Measurements from ENCODE around the gene C6orf15.

C6orf15 gene

DNA sequence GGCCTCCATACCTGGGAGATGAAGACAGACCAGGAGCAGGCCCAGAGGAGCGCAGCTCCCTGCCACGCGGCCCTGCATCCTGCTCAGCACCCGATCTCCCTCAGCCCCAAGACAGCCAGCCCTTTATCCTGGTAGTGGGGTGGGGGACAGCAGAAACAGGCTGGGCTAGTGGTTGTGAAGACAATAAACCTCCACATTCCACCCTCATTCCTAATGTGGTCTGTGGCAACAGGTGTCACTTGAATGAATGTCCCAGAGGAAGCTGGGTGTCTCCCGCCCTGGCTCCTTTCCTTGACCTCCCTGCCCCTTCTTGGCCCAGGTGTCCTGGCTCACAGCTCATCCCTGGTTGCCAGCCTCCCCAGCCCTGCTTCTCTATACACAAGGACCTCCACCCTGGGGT, at the start of gene C6orf15:
Gene C6orf15 (minus strand): TSS at position 98 of the 400 bp plus-strand sequence. CDS start 20 bp downstream, at position 78.
- no peak for DNase-seq (ENCODE audit: low read depth)
- TF ChIP-seq, protein P1, sequence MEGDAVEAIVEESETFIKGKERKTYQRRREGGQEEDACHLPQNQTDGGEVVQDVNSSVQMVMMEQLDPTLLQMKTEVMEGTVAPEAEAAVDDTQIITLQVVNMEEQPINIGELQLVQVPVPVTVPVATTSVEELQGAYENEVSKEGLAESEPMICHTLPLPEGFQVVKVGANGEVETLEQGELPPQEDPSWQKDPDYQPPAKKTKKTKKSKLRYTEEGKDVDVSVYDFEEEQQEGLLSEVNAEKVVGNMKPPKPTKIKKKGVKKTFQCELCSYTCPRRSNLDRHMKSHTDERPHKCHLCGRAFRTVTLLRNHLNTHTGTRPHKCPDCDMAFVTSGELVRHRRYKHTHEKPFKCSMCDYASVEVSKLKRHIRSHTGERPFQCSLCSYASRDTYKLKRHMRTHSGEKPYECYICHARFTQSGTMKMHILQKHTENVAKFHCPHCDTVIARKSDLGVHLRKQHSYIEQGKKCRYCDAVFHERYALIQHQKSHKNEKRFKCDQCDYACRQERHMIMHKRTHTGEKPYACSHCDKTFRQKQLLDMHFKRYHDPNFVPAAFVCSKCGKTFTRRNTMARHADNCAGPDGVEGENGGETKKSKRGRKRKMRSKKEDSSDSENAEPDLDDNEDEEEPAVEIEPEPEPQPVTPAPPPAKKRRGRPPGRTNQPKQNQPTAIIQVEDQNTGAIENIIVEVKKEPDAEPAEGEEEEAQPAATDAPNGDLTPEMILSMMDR (conservative IDR thresholded peaks at IDR 0.05; ENCODE audit: low read depth, low read length) = no peak
- no peak within 1 kb of the TSS for H3K4me3 ChIP-seq (ENCODE audit: low read depth, low read length)

- TF ChIP-seq, protein P1 (conservative IDR thresholded peaks at IDR 0.05; ENCODE audit: low read depth, low read length) = no peak
- DNase-seq (ENCODE audit: low read depth) = no peak
- no peak overlapping the region for H3K4me3 ChIP-seq (ENCODE audit: low read depth, low read length)
Observed at GRCh38 chr6:31161216-31162126, 49.1 kb upstream of the C6orf15 start.

DNA sequence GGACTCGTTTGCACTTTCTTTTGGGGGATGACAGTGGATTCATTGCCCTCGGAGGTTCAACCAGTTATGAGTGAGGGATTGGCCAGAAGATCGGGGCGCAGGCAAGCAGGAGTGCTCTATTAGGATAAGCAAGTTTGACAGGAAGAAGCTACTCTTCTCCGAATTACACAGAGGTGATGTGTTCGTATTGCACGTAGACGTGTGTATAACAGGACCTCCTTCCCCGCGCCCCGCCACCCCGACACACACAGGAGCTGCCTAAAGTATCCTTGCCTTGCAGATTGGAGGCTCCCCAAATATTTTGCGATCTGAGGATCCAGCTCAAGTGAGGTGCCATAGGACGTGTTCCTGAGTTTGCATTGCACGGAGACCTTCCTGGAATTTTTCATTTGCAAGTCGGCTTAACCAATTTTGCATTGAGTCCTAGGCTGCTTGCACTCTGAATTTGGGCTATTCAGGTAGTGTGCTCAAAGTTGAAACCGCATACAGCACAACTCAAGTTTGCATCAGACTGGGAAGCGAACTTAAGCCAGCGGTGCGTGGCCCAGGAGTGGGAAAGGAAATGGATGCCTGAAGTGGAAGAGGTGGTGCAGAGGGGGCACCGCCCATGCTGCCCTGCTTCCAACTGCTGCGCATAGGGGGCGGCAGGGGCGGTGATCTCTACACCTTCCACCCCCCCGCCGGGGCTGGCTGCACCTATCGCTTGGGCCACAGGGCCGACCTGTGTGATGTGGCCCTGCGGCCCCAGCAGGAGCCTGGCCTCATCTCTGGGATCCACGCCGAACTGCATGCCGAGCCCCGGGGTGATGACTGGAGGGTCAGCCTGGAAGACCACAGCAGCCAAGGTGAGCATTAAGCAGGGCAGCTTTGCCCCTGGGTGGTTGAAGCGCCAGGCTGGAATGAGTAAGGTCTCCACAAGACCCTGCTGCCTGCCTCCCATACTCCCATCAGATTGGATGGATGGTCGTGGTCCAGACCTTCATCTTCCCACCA, 46.8 kb upstream of the C6orf15 start:
- TF ChIP-seq, protein P1 (conservative IDR thresholded peaks at IDR 0.05; ENCODE audit: low read depth, low read length) = peak; percentile 4
- H3K4me3 ChIP-seq (ENCODE audit: low read depth, low read length) = peak overlapping the region; percentile 71
- no peak for DNase-seq (ENCODE audit: low read depth)

DNA sequence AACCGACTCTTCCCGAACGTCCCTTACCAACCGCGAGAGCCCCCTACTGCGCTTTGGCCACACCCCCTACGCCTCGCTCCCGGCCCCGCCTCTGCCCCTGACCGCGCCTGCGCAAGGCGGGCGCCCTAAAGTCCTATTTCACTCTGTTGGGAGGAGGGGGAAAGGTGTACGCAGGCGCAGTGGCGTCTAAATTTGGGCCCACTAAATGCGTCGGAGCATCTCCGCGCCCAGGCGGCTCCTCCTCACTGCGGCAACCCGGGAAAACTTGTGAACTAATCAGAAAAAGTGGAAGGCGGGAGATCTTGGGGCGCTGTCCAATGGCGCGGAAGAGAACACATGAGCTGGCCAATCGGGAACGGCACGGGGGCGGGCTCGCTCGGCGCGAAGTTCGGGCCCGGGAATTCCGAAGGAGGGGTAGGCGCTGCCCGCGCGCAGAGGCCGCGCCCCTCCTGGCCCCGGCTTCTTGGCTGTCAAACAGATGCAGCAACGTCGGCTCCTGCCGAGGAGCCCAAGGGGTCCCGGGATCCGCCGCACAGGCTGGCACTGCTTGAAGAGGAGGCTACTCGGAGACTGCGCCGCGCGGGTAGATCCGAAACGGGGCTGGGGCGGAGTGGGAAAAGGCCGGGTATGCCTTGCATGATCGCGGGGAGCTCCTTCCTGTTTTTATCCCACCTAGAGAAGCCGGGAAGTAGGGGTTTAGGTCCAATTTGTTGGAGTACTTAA, 45.9 kb upstream of the C6orf15 start, which contains the start of gene TCF19:
Gene TCF19 (plus strand): TSS at position 450 of the 723 bp plus-strand sequence. CDS start 881 bp downstream, outside the sequence.
- TF ChIP-seq, protein P1 (conservative IDR thresholded peaks at IDR 0.05; ENCODE audit: low read depth, low read length) = no peak
- peak within 1 kb of the TSS; percentile 76 for H3K4me3 ChIP-seq (ENCODE audit: low read depth, low read length)
- DNase-seq (ENCODE audit: low read depth) = peak; percentile 99

- no peak for DNase-seq (ENCODE audit: low read depth)
- TF ChIP-seq, protein P1 (conservative IDR thresholded peaks at IDR 0.05; ENCODE audit: low read depth, low read length) = no peak
- H3K4me3 ChIP-seq (ENCODE audit: low read depth, low read length) = peak within 1 kb of the TSS; percentile 76
Observed at GRCh38 chr6:31157513-31158139, 45.3 kb upstream of the C6orf15 start, which contains the start of gene CCHCR1. Gene CCHCR1 (minus strand): TSS chr6:31157802. CDS start chr6:31157600, 202 bp downstream.

- TF ChIP-seq, protein P1 (conservative IDR thresholded peaks at IDR 0.05; ENCODE audit: low read depth, low read length) = no peak
- no peak overlapping the region for H3K4me3 ChIP-seq (ENCODE audit: low read depth, low read length)
- no peak for DNase-seq (ENCODE audit: low read depth)
Observed at GRCh38 chr6:31156641-31157040, 44.3 kb upstream of the C6orf15 start.
